K562 (cell line): ENCODE data around the gene GMPR2. TPM values are rescaled to one million over a fixed set of nuclear protein-coding genes. Genes with fewer than 3 reads are reported as not detected.
A peak's percentile ranks its signal among the peaks of the same experiment; 100 is the strongest.

Experiments
- EGR1 ChIP-seq: fragments of 450-650 bp; conservative IDR thresholded peaks from 2 replicates; pipeline ENCODE4 v1.6.1; 2017; ENCODE audit warnings: mild to moderate bottlenecking
- ELF4 ChIP-seq: fragments of 450-650 bp; formaldehyde crosslinking; IDR thresholded peaks from 2 replicates; pipeline ENCODE4 v1.4.0; 2022; ENCODE audit warnings: missing genetic modification characterization
- GABPB2 ChIP-seq: fragments of 250-450 bp; sonication (Bioruptor Pico); conservative IDR thresholded peaks from 2 replicates; pipeline ENCODE4 v1.5.1; 2021; ENCODE audit warnings: mild to moderate bottlenecking
- GTF2F1 ChIP-seq: IDR thresholded peaks from 2 replicates; pipeline ENCODE4 v1.6.1; 2011; ENCODE audit warnings: low read depth, low read length, improper control_type of control experiment
- HMG20B ChIP-seq: fragments of 250-450 bp; sonication (Bioruptor Pico); IDR thresholded peaks from 2 replicates; pipeline ENCODE4 v1.5.0; 2021; ENCODE audit warnings: mild to moderate bottlenecking
- JUNB ChIP-seq: fragments of 450-650 bp; formaldehyde crosslinking; conservative IDR thresholded peaks from 2 replicates; pipeline ENCODE4 v1.4.0; 2020; ENCODE audit warnings: mild to moderate bottlenecking
- MIER1 ChIP-seq: fragments of 450-650 bp; IDR thresholded peaks from 2 replicates; pipeline ENCODE4 v1.6.1; 2016; ENCODE audit warnings: antibody characterized with exemption, mild to moderate bottlenecking, low read depth
- NFXL1 ChIP-seq: fragments of 450-650 bp; formaldehyde crosslinking; IDR thresholded peaks from 2 replicates; pipeline ENCODE4 v1.4.0; 2021; ENCODE audit warnings: mild to moderate bottlenecking
- REST ChIP-seq, 2 experiments: fragments of 450-650 bp; formaldehyde crosslinking in 1 of 2; IDR thresholded peaks; 2 replicates each; pipeline versions ENCODE4 v1.4.0 to v1.6.1; 2014 to 2020; ENCODE audit warnings: mild to moderate bottlenecking in 2 of 2, borderline replicate concordance in 1 of 2, low read depth in 1 of 2
- RUNX1 ChIP-seq: sonication (generic); IDR thresholded peaks from 2 replicates; pipeline ENCODE4 v1.6.1; 2016; ENCODE audit warnings: antibody characterized with exemption, low read depth
- polyA plus RNA-seq, 8 experiments: library from polyadenylated mRNA; depleted of rRNA in 4 of 8; stranded (reverse) in 5 of 8; unstranded in 3 of 8; fragments of >200 nt; fragmentation: Nextera tagmentation in 2 of 8; fragmentation: Illumina TruSeq in 1 of 8; extraction: Ambion mirVana in 2 of 8; extraction: Trizol in 1 of 8; gene quantifications; 2 replicates each; pipeline versions ENCODE4 v1.2.1 to v1.2.3, GENCODE V29; 2011 to 2014; ENCODE audit warnings: inconsistent platforms in 1 of 8, missing spikeins in 1 of 8
- total RNA-seq, 7 experiments: library from RNA; depleted of rRNA in 6 of 7; stranded (reverse); fragments of >200 nt in 6 of 7; fragmentation: Illumina TruSeq in 2 of 7; extraction: Trizol in 2 of 7; gene quantifications; 2 replicates each; pipeline versions ENCODE4 v1.2.1 to v1.2.3, GENCODE V29; 2011 to 2021; ENCODE audit warnings: low replicate concordance in 1 of 7
- TF ChIP-seq, protein P1 (sequence below): fragments of 450-650 bp; IDR thresholded peaks from 2 replicates; pipeline ENCODE4 v1.6.1; 2016; ENCODE audit warnings: antibody characterized with exemption
- TF ChIP-seq, protein P2 (sequence below): fragments of 450-650 bp; IDR thresholded peaks from 2 replicates; pipeline ENCODE4 v1.6.1; 2016; ENCODE audit warnings: borderline replicate concordance
- TF ChIP-seq, protein P3 (sequence below): fragments of 200-800 bp; sonication (Bioruptor generic); IDR thresholded peaks from 2 replicates; pipeline ENCODE4 v1.6.1; 2017; ENCODE audit warnings: missing genetic modification characterization, missing compliant biosample characterization

GMPR2 gene
- total and polyA plus RNA-seq, 9 of the 15 experiments (the other 6 are each of a cell fraction or from before 2014, with no cell fraction given): 26.4 to 67.4 (median 36.3) TPM

DNA sequence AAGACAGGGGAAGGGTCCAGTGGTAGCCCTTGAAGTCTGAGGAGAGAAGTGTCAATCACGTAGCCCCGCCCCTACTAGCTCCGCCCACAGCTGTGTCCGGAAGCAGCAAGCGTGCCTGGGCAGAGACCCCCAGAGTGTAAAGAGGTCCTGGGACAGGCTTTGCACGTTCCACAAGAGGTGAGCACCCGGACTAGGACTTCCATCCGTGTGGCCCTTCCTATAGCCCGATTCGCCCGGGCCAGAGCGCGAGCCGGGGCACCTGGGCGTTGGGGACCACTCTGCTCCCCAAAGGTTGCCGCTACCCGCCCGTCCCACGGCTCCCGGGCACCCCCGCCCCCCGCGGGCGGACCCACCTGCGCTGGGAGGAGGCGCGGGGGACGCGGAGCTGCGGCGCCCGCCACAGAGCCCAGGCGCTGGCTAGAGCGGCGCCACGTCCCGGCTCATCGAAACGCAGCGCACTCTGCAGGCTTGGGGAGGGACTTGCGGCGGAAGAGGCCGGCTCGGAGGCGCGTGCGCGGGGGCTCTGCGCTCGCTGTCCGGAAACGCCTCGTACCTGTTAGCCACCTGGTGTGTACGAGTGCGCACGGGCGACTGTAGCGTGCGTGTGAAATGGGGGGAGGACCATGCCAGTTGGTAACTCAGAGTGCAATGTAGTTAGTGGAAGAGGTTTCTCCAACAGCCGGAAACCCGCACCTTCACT, 38.6 kb downstream of the GMPR2 start, which contains the start of gene RABGGTA (continued):
- TF ChIP-seq, protein P1, sequence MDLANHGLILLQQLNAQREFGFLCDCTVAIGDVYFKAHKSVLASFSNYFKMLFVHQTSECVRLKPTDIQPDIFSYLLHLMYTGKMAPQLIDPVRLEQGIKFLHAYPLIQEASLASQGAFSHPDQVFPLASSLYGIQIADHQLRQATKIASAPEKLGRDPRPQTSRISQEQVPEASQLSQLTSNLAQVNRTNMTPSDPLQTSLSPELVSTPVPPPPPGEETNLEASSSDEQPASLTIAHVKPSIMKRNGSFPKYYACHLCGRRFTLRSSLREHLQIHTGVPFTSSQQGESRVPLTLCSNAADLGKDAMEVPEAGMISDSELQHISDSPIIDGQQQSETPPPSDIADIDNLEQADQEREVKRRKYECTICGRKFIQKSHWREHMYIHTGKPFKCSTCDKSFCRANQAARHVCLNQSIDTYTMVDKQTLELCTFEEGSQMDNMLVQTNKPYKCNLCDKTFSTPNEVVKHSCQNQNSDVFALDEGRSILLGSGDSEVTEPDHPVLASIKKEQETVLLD: peak; percentile 84; the same call in 1 of the 2 replicates
- TF ChIP-seq, protein P2, sequence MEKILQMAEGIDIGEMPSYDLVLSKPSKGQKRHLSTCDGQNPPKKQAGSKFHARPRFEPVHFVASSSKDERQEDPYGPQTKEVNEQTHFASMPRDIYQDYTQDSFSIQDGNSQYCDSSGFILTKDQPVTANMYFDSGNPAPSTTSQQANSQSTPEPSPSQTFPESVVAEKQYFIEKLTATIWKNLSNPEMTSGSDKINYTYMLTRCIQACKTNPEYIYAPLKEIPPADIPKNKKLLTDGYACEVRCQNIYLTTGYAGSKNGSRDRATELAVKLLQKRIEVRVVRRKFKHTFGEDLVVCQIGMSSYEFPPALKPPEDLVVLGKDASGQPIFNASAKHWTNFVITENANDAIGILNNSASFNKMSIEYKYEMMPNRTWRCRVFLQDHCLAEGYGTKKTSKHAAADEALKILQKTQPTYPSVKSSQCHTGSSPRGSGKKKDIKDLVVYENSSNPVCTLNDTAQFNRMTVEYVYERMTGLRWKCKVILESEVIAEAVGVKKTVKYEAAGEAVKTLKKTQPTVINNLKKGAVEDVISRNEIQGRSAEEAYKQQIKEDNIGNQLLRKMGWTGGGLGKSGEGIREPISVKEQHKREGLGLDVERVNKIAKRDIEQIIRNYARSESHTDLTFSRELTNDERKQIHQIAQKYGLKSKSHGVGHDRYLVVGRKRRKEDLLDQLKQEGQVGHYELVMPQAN: no peak
- TF ChIP-seq, protein P3, sequence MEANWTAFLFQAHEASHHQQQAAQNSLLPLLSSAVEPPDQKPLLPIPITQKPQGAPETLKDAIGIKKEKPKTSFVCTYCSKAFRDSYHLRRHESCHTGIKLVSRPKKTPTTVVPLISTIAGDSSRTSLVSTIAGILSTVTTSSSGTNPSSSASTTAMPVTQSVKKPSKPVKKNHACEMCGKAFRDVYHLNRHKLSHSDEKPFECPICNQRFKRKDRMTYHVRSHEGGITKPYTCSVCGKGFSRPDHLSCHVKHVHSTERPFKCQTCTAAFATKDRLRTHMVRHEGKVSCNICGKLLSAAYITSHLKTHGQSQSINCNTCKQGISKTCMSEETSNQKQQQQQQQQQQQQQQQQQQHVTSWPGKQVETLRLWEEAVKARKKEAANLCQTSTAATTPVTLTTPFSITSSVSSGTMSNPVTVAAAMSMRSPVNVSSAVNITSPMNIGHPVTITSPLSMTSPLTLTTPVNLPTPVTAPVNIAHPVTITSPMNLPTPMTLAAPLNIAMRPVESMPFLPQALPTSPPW (CRISPR knock-in tag): peak; percentile 89
- TF ChIP-seq GTF2F1 (peak; percentile 51; the same call in 1 of the 2 replicates), MIER1 (no peak), HMG20B (CRISPR knock-in tag) (no peak), EGR1 (0 out of 2 replicates have a peak, but pooled peaks have one; percentile 26), GABPB2 (CRISPR knock-in tag) (no peak), ELF4 (no peak), RUNX1 (no peak), NFXL1 (no peak), JUNB (CRISPR knock-in tag) (no peak), REST (IDR thresholded peaks at IDR 0.05; ENCODE audit: borderline replicate concordance) (no peak), REST (CRISPR knock-in tag; IDR thresholded peaks at IDR 0.05; ENCODE audit: low read depth) (0 out of 2 replicates have a peak, but pooled peaks have one; percentile 66)
